K562 (cell line): ENCODE data around the gene F11R. TPM values are rescaled to one million over a fixed set of nuclear protein-coding genes. Genes with fewer than 3 reads are reported as not detected.

Experiments used
- ATF7 ChIP-seq: fragments of 450-650 bp; IDR thresholded peaks from 2 replicates; pipeline ENCODE4 v1.7.1; 2014; ENCODE audit warnings: mild to moderate bottlenecking, moderate library complexity
- CBX8 ChIP-seq: fragments of 200-600 bp; sonication (generic); IDR thresholded peaks from 2 replicates; pipeline ENCODE4 v1.6.1; 2012; ENCODE audit warnings: borderline replicate concordance, mixed run types, low read depth, mild to moderate bottlenecking, moderate library complexity, mixed read lengths, low read length, control low read depth, inconsistent platforms; ENCODE audit not compliant: poor library complexity, severe bottlenecking; ENCODE audit errors: extremely low read depth
- CREB3 ChIP-seq: fragments of 450-650 bp; conservative IDR thresholded peaks from 2 replicates; pipeline ENCODE4 v1.6.1; 2016; ENCODE audit warnings: missing genetic modification characterization, low read depth, mild to moderate bottlenecking, missing compliant biosample characterization, moderate library complexity
- DLX4 ChIP-seq: fragments of 250-450 bp; sonication (Bioruptor Pico); IDR thresholded peaks from 2 replicates; pipeline ENCODE4 v1.6.1; 2021; ENCODE audit warnings: mild to moderate bottlenecking
- FIP1L1 ChIP-seq: fragments of 200-400 bp; formaldehyde crosslinking; IDR thresholded peaks from 2 replicates; pipeline ENCODE4 v1.6.1; 2018; ENCODE audit warnings: mild to moderate bottlenecking, low read depth, low read length; ENCODE audit not compliant: poor library complexity, severe bottlenecking
- FOXA3 ChIP-seq, 2 experiments: fragments of 450-650 bp in 1 of 2; sonication (generic) in 1 of 2; formaldehyde crosslinking; IDR thresholded peaks in 1 of 2; conservative IDR thresholded peaks in 1 of 2; 2 replicates each; pipeline versions ENCODE4 v1.4.0 to v1.8.0; 2020 to 2022; ENCODE audit warnings: mild to moderate bottlenecking in 2 of 2, missing genetic modification reagents in 1 of 2
- HES1 ChIP-seq: fragments of 450-650 bp; IDR thresholded peaks from 2 replicates; pipeline ENCODE4 v1.6.1; 2016; ENCODE audit warnings: low read depth, mild to moderate bottlenecking, moderate library complexity
- HMG20A ChIP-seq: fragments of 450-650 bp; formaldehyde crosslinking; conservative IDR thresholded peaks from 2 replicates; pipeline ENCODE4 v1.4.0; 2020; ENCODE audit warnings: mild to moderate bottlenecking, mixed read lengths
- KLF13 ChIP-seq: fragments of 450-650 bp; IDR thresholded peaks from 2 replicates; pipeline ENCODE4 v1.6.1; 2016; ENCODE audit warnings: missing genetic modification characterization, low read depth, mild to moderate bottlenecking, missing compliant biosample characterization, moderate library complexity, borderline replicate concordance
- MCM5 ChIP-seq: fragments of 450-650 bp; IDR thresholded peaks from 2 replicates; pipeline ENCODE4 v1.6.1; 2016; ENCODE audit warnings: low read depth
- MIER1 ChIP-seq: fragments of 450-650 bp; IDR thresholded peaks from 2 replicates; pipeline ENCODE4 v1.6.1; 2016; ENCODE audit warnings: antibody characterized with exemption, mild to moderate bottlenecking, low read depth
- NRF1 ChIP-seq, 2 experiments: fragments of 450-650 bp; IDR thresholded peaks in 1 of 2; conservative IDR thresholded peaks in 1 of 2; 2 replicates each; pipeline ENCODE4 v1.6.1; 2014; ENCODE audit warnings: mild to moderate bottlenecking in 2 of 2
- PATZ1 ChIP-seq: fragments of 250-450 bp; sonication (Bioruptor Pico); IDR thresholded peaks from 2 replicates; pipeline ENCODE4 v1.5.0; 2020; ENCODE audit warnings: mild to moderate bottlenecking, borderline replicate concordance
- PHB ChIP-seq: fragments of 250-450 bp; sonication (Bioruptor Pico); IDR thresholded peaks from 2 replicates; pipeline ENCODE4 v1.5.0; 2021
- PHTF2 ChIP-seq: fragments of 250-450 bp; sonication (Bioruptor Pico); IDR thresholded peaks from 2 replicates; pipeline ENCODE4 v1.5.0; 2021; ENCODE audit warnings: mild to moderate bottlenecking
- POLR2A ChIP-seq: fragments of 450-650 bp; conservative IDR thresholded peaks from 2 replicates; pipeline ENCODE4 v1.6.1; 2016
- POLR3G ChIP-seq: IDR thresholded peaks from 2 replicates; pipeline ENCODE4 v1.6.1; 2011; ENCODE audit not compliant: insufficient read length, insufficient replicate concordance; ENCODE audit errors: extremely low read depth
- RBM14 ChIP-seq: fragments of 200-400 bp; formaldehyde crosslinking; IDR thresholded peaks from 2 replicates; pipeline ENCODE4 v1.6.1; 2018; ENCODE audit warnings: low read depth, mild to moderate bottlenecking, low read length, moderate library complexity, borderline replicate concordance; ENCODE audit not compliant: insufficient read depth
- SMARCA5 ChIP-seq: fragments of 450-650 bp; IDR thresholded peaks from 2 replicates; pipeline ENCODE4 v1.6.1; 2016
- STAT5B ChIP-seq: fragments of 250-450 bp; sonication (Bioruptor Pico); IDR thresholded peaks from 2 replicates; pipeline ENCODE4 v1.8.0; 2021; ENCODE audit warnings: mild to moderate bottlenecking, inconsistent platforms
- ZBED1 ChIP-seq: IDR thresholded peaks from 2 replicates; pipeline ENCODE4 v1.6.1; 2014
- ZBTB7A ChIP-seq: IDR thresholded peaks from 2 replicates; pipeline ENCODE4 v1.6.1; 2011; ENCODE audit warnings: low read depth, mild to moderate bottlenecking, low read length, moderate library complexity, borderline replicate concordance; ENCODE audit not compliant: control insufficient read depth
- ZFPM2 ChIP-seq: fragments of 250-450 bp; sonication (Bioruptor Pico); IDR thresholded peaks from 2 replicates; pipeline ENCODE4 v1.5.1; 2022; ENCODE audit warnings: mild to moderate bottlenecking
- ZNF212 ChIP-seq: fragments of 450-650 bp; formaldehyde crosslinking; IDR thresholded peaks from 2 replicates; pipeline ENCODE4 v1.4.0; 2020; ENCODE audit warnings: mild to moderate bottlenecking
- ZNF347 ChIP-seq: fragments of 450-650 bp; formaldehyde crosslinking; IDR thresholded peaks from 2 replicates; pipeline ENCODE4 v1.4.0; 2020; ENCODE audit warnings: low read depth, mild to moderate bottlenecking, moderate library complexity
- ZNF696 ChIP-seq: fragments of 250-450 bp; sonication (Bioruptor Pico); conservative IDR thresholded peaks from 2 replicates; pipeline ENCODE4 v1.4.0; 2020; ENCODE audit warnings: mild to moderate bottlenecking, moderate library complexity
- polyA plus RNA-seq, 8 experiments: library from polyadenylated mRNA; depleted of rRNA in 4 of 8; stranded (reverse) in 5 of 8; unstranded in 3 of 8; fragments of >200 nt; fragmentation: Nextera tagmentation in 2 of 8; fragmentation: Illumina TruSeq in 1 of 8; extraction: Ambion mirVana in 2 of 8; extraction: Trizol in 1 of 8; gene quantifications; 2 replicates each; pipeline versions ENCODE4 v1.2.1 to v1.2.3, GENCODE V29; 2011 to 2014; ENCODE audit warnings: inconsistent platforms in 1 of 8, missing spikeins in 1 of 8
- total RNA-seq, 7 experiments: library from RNA; depleted of rRNA in 6 of 7; stranded (reverse); fragments of >200 nt in 6 of 7; fragmentation: Illumina TruSeq in 2 of 7; extraction: Trizol in 2 of 7; gene quantifications; 2 replicates each; pipeline versions ENCODE4 v1.2.1 to v1.2.3, GENCODE V29; 2011 to 2021; ENCODE audit warnings: low replicate concordance in 1 of 7

Gene F11R
- total and polyA plus RNA-seq, 9 of the 15 experiments (the other 6 are each of a cell fraction or from before 2014, with no cell fraction given): 27.4 to 187 (median 52.5) TPM

GRCh38 chr1:161013488-161014230 lies 7.3 kb downstream of the F11R start (continued):
- TF ChIP-seq FOXA3 (CRISPR knock-in tag; conservative IDR thresholded peaks at IDR 0.05 in 1 of 2, IDR thresholded peaks at IDR 0.05 in 1 of 2): no peak
- peak; percentile 72 to 79 for TF ChIP-seq NRF1 (conservative IDR thresholded peaks at IDR 0.05 in 1 of 2, IDR thresholded peaks at IDR 0.05 in 1 of 2)
- no peak for TF ChIP-seq DLX4 (CRISPR knock-in tag)
- no peak for TF ChIP-seq HMG20A (CRISPR knock-in tag)
- no peak for TF ChIP-seq STAT5B (CRISPR knock-in tag)
- peak; percentile 57; the same call in 1 of the 2 replicates for TF ChIP-seq CREB3
- TF ChIP-seq MCM5: no peak
- no peak for TF ChIP-seq RBM14
- peak; percentile 82; the same call in 1 of the 2 replicates for TF ChIP-seq ZBED1
- no peak for TF ChIP-seq POLR3G
- TF ChIP-seq SMARCA5: no peak; the same call in 1 of the 2 replicates
- TF ChIP-seq PHTF2 (CRISPR knock-in tag): no peak
- no peak for TF ChIP-seq CBX8
- TF ChIP-seq ZNF347 (CRISPR knock-in tag): no peak
- TF ChIP-seq POLR2A: peak; percentile 73
- no peak for TF ChIP-seq PATZ1 (CRISPR knock-in tag)
- TF ChIP-seq PHB (CRISPR knock-in tag): no peak
- TF ChIP-seq HES1: no peak
- no peak for TF ChIP-seq ZNF212 (CRISPR knock-in tag)
- no peak for TF ChIP-seq ZFPM2 (CRISPR knock-in tag)
- TF ChIP-seq MIER1: no peak; the same call in 1 of the 2 replicates
- TF ChIP-seq ZBTB7A: peak; percentile 70; the same call in 1 of the 2 replicates
- peak; percentile 59; the same call in 1 of the 2 replicates for TF ChIP-seq KLF13
- TF ChIP-seq ZNF696 (CRISPR knock-in tag): no peak
- peak; percentile 94 for TF ChIP-seq ATF7
- TF ChIP-seq FIP1L1: no peak
